NCI-H1048 (cell line): Measurements from ENCODE around the gene LGI2.

Experiments
- DNase-seq: peaks from one replicate; lab custom pipeline; 2025; lab: John Stamatoyannopoulos, UW

LGI2 gene

GRCh38 chr4:24995346-24995919, 35.3 kb downstream of the LGI2 start:
- DNase-seq: no peak

DNA sequence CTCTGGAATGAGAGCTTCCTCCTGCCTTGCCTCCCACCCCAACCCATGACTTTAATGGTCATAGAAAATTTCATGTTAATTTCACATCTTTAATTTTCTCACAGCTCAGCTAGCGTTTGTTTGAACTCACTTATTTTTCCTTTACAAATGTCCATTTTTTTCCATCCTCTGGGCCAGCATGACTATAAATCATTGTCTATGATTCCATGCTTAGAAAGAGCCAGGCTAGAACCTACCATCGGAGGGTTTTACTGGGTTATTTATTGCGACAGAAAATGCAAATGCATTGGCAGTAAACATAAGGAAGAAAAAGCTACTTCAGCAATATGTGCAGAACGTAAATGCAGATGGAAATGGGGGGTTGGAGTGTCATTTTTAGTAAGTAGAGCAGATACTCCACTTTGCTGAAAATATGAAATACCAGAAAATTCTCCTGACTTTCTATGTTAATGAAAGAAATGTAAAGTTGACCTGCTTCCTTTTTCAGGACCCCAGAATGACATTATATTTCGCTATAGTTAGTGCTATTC, 37.1 kb downstream of the LGI2 start:
- DNase-seq: no peak

DNA sequence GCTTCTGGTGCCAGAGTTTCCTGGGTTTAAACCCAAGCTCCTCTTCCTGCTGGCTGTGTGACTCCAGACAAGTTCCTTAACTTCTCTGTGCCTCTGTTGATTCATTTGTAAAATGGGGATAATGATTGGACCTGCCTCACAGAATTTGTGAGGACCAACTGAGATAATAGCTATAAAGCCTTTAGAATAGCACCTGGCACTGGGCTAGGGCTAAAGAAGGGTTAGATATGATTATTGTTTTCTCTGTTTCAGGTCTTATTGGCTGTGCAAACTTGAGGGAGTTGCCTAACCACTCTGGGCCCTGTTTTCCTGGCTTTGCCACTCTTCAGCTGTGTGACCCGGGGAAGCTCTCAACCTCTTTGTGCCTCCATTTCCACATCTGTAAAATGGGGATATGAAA, 37.8 kb downstream of the LGI2 start:
- DNase-seq: no peak

GRCh38 chr4:24991015-24991414, 39.7 kb downstream of the LGI2 start:
- no peak for DNase-seq

GRCh38 chr4:24989327-24989726, 41.4 kb downstream of the LGI2 start:
- DNase-seq: no peak

- no peak for DNase-seq
These were observed 42.0 kb downstream of the LGI2 start for GRCh38 chr4:24988776-24989175.

GRCh38 chr4:24984602-24985532, 45.9 kb downstream of the LGI2 start:
- DNase-seq: no peak

DNA sequence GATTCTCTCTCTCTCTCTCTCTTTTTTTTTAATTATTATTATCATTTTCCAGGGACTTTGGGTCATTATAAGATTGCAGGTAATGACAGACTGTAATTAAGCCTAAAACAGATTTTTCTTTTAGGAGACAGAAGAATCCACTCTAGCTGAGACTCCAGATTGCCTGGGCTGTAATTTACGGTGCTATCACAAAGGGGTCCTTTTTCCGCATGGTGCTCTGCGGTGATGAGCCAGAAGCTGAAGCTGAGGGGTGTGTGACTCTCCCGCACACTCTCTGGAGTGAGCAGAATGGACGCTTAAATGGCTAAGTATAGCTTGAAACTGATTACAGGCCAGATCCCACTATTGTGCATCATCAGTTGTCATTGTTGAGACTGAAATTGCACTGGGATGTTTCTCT, 50.0 kb downstream of the LGI2 start:
- DNase-seq: no peak

DNA sequence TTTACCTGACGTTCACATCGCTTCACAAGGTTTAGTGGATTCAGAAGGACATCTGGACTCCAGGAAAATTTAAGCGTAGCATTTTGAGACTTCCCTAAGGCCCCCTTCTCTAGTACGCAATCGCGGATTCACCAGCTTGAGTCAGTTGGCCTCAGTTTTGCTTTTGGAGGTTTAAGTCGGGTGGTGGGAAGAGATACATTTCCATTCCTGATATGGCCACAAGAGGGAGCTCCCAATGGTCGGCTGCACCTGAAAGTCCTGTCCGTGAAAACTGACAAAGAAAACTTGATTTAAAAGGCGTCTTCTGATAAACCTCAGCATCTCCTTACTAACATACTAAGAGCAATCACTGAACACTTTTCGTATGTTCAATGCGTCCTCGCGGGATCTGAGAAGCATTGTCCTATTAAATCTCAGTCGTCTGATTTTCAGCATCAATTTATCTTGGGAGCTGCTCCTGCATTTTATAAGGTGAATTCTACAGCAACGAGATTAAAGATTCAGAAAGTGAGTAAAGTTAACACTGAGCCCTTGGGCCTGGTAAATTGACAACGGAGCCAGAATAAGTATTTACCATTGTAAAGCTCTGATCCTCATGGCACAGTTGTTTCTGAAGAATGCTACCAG, 50.6 kb downstream of the LGI2 start:
- DNase-seq: peak; percentile 24

GRCh38 chr4:24979554-24979953, 51.2 kb downstream of the LGI2 start:
- DNase-seq: no peak

DNA sequence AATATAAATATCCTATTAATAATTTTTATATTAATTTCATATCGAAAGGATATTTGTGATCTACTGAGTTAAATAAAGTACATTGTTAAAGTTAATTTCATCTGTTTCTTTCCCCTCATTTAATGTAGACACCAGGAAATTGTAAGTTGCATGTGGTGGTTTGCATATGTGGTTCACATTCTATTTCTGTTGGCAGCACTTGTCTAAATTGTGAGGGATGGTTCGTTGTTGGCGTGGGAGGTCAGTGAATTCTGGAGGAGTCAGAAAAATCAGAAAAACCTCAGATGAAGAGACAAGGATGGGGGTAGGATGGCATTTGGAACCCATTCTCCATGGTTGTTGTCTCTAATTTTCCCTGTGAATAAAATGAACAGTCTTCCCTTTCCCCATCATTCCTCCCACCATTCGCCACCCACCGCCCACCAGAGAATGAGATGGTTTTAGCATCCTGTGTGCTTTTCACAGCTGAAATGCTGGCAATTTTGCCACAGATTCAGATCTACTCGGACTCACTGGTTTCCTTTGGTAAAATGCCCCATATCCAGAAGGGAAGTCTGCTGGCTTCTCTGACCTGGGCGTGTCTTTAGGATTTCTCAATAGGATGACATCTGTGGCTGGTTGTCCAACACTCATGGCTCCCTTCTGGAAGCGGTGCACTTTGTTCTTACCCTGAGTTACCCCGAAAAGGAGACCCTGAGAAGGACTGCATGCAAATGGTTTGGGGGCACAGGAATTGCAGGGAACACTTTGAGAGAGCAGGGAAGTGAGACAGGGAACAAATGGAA, 52.3 kb downstream of the LGI2 start:
- DNase-seq: no peak

DNA sequence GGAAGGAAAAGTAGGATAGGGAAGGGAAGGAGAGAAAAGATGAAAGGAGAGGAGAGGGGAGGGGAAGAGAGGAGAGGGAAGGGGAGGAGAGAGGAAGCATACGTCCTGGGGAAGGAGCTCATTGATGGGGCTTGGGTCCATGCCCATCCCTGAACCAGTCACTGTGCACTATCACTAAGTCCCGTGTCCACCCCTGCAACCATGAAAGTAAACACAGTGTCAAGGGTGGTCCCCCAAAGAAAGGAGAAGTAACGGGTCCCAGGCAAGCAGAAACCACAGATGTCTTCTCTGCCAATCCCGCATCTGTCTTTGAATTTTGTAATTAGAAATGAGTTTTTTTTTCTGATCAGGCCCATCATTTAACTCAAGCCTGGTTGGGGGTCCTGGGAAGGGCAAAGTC, 55.2 kb downstream of the LGI2 start:
- no peak for DNase-seq

GRCh38 chr4:24973747-24974601, 56.8 kb downstream of the LGI2 start:
- no peak for DNase-seq

DNA sequence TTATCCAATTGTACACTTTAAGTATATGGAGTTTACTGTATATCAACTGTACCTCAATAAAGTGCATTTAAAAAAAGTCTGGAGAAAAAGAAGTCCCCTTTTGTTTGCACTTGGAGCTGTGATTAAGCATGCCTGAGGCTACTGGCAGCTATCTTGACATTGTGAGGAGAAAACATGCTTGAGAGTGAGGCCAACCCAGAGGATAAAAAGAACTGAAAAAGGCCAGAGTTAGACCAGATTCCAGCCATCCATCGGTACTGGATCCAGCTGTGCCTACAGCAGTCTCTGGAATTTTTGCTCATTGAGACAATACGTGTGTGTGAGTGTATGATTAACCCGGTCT, 57.4 kb downstream of the LGI2 start:
- no peak for DNase-seq

DNA sequence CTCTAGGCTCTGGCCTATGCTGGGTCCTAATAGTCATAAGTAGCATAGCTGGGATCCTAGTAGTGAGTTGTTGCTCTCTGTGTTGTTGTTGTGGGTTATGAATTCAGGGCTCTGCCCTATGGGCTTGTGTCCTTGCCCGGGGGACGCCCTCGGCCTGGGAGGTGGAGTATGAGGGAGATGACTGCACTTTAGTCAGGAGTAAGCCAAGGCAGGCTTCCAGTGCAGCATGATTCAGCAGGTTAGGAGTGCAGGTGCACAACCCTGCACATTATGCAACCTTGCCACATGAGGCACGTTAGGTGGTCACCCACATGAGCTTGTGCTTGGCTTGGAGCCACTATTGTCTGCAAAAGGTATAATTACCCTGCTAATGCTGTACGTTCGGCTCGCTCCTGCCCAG, 59.6 kb downstream of the LGI2 start:
- DNase-seq: no peak

DNA sequence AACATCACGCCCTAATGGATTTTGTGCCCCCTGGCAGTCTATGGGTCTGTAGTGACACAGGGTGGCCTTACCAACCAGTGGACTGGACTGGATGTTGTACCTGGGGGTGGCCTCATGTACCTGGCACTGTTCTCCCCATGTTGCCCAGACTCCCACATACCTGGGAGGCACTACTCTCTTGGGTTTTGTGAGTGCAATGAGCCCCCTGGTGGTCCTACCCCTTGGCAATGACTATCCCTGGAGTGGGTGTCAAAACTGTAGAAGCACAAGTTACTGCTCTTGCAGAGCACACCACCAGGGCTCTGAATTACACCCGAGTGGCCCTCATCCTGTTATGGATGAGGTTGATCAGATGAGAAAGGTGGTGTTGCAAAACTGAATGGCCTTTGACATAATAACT, 60.1 kb downstream of the LGI2 start:
- no peak for DNase-seq

- no peak for DNase-seq
These were observed 60.6 kb downstream of the LGI2 start for GRCh38 chr4:24970191-24970590.

- no peak for DNase-seq
These were observed 61.3 kb downstream of the LGI2 start for GRCh38 chr4:24969486-24969885.

DNA sequence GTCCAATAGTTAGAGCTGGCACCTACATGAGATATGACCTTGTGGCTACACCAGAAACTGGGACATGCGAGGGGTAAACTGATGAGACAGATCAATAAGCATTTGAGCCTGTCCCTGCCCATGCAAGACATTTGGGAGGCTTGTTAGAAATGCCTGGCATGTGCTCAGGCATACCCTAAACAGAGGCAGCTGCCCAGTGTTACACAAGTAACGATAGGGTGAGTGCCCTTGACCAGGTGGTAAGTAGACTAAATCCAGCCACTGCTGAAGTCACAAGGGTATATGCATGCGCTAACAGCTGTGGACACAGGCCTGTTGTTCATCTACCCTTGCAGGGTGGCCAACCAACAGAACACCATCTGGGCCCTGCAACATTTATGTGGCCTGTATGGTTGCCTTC, 61.8 kb downstream of the LGI2 start:
- DNase-seq: no peak

DNA sequence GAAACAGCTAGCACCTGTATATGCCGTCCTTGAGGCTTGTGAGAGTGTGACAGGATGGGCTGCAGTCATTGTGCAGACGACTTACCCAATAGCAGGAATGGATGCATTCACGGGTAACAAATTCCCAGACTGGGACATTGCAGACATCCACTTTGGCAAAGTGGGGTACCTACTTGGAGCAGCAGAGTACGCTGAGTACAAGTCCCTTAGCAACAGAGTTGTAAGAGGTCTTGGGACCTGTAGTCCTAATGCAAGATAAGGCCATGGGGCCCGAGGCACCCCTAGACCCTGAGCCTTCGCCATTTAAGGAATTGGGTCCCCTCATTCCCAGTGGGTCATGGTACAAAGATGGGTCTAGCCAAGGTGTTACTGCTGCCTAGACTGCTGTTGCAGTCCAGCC, 62.5 kb downstream of the LGI2 start:
- DNase-seq: no peak

GRCh38 chr4:24967346-24967745, 63.4 kb downstream of the LGI2 start:
- DNase-seq: no peak
